ENCODE measurements around the gene NT5DC3.

DNA sequence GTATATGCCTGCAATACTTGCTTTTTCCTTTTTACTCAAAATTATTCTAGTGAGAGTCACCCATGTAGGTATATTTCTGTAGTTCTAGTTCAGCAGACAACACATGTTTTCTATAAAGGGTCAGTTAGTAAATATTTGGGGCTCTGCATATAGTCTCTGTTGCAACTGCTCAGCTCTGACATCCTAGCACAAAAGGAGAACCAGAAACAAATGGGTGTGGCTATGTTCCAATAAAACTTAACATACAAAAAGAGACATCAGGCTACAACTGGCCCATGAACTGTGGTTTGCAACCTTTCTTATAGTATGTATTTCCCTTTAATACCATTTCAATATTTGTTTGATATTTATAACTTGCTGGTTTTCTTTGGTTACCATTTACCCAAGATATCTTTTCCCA lies 11.9 kb downstream of the NT5DC3 start:
- TF ChIP-seq, protein P1, sequence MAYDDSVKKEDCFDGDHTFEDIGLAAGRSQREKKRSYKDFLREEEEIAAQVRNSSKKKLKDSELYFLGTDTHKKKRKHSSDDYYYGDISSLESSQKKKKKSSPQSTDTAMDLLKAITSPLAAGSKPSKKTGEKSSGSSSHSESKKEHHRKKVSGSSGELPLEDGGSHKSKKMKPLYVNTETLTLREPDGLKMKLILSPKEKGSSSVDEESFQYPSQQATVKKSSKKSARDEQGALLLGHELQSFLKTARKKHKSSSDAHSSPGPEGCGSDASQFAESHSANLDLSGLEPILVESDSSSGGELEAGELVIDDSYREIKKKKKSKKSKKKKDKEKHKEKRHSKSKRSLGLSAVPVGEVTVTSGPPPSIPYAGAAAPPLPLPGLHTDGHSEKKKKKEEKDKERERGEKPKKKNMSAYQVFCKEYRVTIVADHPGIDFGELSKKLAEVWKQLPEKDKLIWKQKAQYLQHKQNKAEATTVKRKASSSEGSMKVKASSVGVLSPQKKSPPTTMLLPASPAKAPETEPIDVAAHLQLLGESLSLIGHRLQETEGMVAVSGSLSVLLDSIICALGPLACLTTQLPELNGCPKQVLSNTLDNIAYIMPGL (CRISPR knock-in tag; IDR thresholded peaks at IDR 0.05): no peak
- TF ChIP-seq RELA (CRISPR knock-in tag; IDR thresholded peaks at IDR 0.05; ENCODE audit: borderline replicate concordance): no peak
- TF ChIP-seq, protein P2, sequence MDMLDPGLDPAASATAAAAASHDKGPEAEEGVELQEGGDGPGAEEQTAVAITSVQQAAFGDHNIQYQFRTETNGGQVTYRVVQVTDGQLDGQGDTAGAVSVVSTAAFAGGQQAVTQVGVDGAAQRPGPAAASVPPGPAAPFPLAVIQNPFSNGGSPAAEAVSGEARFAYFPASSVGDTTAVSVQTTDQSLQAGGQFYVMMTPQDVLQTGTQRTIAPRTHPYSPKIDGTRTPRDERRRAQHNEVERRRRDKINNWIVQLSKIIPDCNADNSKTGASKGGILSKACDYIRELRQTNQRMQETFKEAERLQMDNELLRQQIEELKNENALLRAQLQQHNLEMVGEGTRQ (CRISPR knock-in tag; IDR thresholded peaks at IDR 0.05): no peak
- TF ChIP-seq, protein P3, sequence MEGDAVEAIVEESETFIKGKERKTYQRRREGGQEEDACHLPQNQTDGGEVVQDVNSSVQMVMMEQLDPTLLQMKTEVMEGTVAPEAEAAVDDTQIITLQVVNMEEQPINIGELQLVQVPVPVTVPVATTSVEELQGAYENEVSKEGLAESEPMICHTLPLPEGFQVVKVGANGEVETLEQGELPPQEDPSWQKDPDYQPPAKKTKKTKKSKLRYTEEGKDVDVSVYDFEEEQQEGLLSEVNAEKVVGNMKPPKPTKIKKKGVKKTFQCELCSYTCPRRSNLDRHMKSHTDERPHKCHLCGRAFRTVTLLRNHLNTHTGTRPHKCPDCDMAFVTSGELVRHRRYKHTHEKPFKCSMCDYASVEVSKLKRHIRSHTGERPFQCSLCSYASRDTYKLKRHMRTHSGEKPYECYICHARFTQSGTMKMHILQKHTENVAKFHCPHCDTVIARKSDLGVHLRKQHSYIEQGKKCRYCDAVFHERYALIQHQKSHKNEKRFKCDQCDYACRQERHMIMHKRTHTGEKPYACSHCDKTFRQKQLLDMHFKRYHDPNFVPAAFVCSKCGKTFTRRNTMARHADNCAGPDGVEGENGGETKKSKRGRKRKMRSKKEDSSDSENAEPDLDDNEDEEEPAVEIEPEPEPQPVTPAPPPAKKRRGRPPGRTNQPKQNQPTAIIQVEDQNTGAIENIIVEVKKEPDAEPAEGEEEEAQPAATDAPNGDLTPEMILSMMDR (IDR thresholded peaks at IDR 0.05): no peak
- TF ChIP-seq, protein P4, sequence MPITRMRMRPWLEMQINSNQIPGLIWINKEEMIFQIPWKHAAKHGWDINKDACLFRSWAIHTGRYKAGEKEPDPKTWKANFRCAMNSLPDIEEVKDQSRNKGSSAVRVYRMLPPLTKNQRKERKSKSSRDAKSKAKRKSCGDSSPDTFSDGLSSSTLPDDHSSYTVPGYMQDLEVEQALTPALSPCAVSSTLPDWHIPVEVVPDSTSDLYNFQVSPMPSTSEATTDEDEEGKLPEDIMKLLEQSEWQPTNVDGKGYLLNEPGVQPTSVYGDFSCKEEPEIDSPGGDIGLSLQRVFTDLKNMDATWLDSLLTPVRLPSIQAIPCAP (CRISPR knock-in tag; IDR thresholded peaks at IDR 0.05): no peak

All from WTC11 (cell line).